Body of pancreas (tissue), 4 donors: ENCODE measurements around the gene TFAP2A. TPM values are rescaled to one million over a fixed set of nuclear protein-coding genes. Genes with fewer than 3 reads are reported as not detected.

Experiments
- ATAC-seq: fragments of 150-250 bp; one replicate; pipeline ENCODE4 v1.9.1; 2016
- DNase-seq, 4 donors: peaks; one replicate each; pipeline ENCODE4 v3.0.0-alpha.2; 2019
- H3K27ac ChIP-seq, 4 donors: fragments of 200-600 bp; sonication (generic); 1 replicate in 3 of 4; 2 replicates in 1 of 4; pipeline versions ENCODE4 v1.5.1 to v1.6.1; 2016 to 2019; ENCODE audit warnings: mild to moderate bottlenecking in 1 of 4, mixed read lengths in 1 of 4, moderate library complexity in 1 of 4
- H3K27me3 ChIP-seq, 2 donors: fragments of 200-600 bp; sonication (generic); one replicate each; pipeline ENCODE4 v1.6.0; 2016; ENCODE audit warnings: mild to moderate bottlenecking in 1 of 2
- H3K36me3 ChIP-seq, 2 donors: fragments of 200-600 bp; sonication (generic); replicated peaks in 1 of 2; 2 replicates each; pipeline ENCODE4 v1.5.1; 2016; ENCODE audit warnings: low read depth in 2 of 2; ENCODE audit not compliant: insufficient read depth in 1 of 2
- H3K4me1 ChIP-seq: fragments of 200-600 bp; sonication (generic); one replicate; pipeline ENCODE4 v1.6.0; 2016
- H3K4me3 ChIP-seq, 2 donors: fragments of 200-600 bp; sonication (generic); 1 replicate in 1 of 2; 2 replicates in 1 of 2; pipeline ENCODE4 v1.5.1; 2016 to 2019
- H3K9me3 ChIP-seq, 3 donors: fragments of 200-600 bp; sonication (generic); 1 replicate in 2 of 3; 2 replicates in 1 of 3; pipeline ENCODE4 v1.5.1; 2016
- CTCF ChIP-seq, 7 experiments: fragments of 450-650 bp in 4 of 7; fragments of 200-600 bp in 3 of 7; sonication (generic) in 3 of 7; IDR thresholded peaks; one replicate each; pipeline ENCODE4 v1.5.1; 2016 to 2019; ENCODE audit warnings: antibody characterized with exemption in 7 of 7
- POLR2A ChIP-seq, 3 donors: fragments of 450-650 bp; IDR thresholded peaks; one replicate each; pipeline ENCODE4 v1.6.1; 2016; ENCODE audit warnings: antibody characterized with exemption in 3 of 3, mild to moderate bottlenecking in 2 of 3
- WGBS, 2 donors: methylation state at CpG; one replicate each; pipeline ENCODE4 v1.1.5; 2017; 5-methylcytosine and 5-hydroxymethylcytosine counted together
- intact Hi-C: fragments of 100-400 bp; cut with DNase I; formaldehyde crosslinking; loops from one replicate; pipeline ENCODE4 v1.15.1; 2023
- total RNA-seq, 2 donors: library from RNA; depleted of rRNA; stranded (reverse); fragments of >200 nt; gene quantifications; one replicate each; pipeline ENCODE4 v1.1.0, GENCODE V29; 2016

Gene TFAP2A
- total RNA-seq, 2 donors from 2014 or later = not detected

DNA sequence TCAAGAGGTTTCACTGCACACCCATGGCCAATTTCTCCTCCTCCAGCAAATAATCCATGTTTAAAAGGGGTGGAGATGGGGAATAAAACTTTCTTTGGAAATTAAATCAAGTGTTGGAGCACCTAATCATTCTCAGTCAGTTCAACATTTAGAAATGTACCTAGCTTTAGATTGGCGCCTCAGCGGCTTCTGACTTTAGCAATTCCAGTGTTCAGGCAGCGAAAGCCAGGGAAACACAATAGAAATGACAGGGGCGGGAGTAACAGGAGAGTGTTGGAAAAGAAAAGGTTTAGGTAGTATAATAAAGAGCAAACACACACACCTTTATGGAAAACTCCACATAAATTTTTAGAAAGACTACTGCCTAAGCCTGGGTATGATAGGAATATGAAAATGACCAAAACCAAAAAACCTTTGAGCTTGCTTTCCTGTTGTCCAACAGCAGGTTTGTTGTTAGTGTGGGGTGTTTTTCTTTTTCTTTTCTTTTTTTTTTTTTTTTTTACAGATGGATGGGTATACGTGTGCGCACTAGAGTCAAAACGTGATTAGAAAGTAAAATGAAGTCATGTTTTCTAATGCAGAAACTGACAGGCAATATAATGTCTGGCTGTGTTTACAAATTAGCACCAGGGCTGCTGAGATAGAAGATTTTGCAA lies 7.7 kb downstream of the TFAP2A start:
- ATAC-seq (no peak), DNase-seq (no peak)
- peaks cover 0 to 25% of the 10 kb centered on the region in 2 donors for H3K27me3 ChIP-seq
- no peak overlapping the region for H3K27ac ChIP-seq
- 8 to 14% methylated on average over 7 of the region's 7 CpGs for WGBS, 2 donors
- no peak overlapping the region for H3K4me3 ChIP-seq
- intact Hi-C loops = no loop called here
- peaks cover 0 to 12% (median 0%) of the 10 kb centered on the region in 3 donors for H3K9me3 ChIP-seq
- H3K36me3 ChIP-seq = no peaks in the 10 kb centered on the region
- TF ChIP-seq CTCF (IDR thresholded peaks at IDR 0.05) (no peak), POLR2A (IDR thresholded peaks at IDR 0.05) (no peak)
- H3K4me1 ChIP-seq = peaks cover 22% of the 10 kb centered on the region

- H3K9me3 ChIP-seq = peaks cover 0 to 12% (median 0%) of the 10 kb centered on the region in 3 donors
- no peak overlapping the region for H3K27ac ChIP-seq
- no peak for DNase-seq
- H3K27me3 ChIP-seq = peaks cover 0 to 23% of the 10 kb centered on the region in 2 donors
- no peak for ATAC-seq
- H3K4me1 ChIP-seq = peaks cover 19% of the 10 kb centered on the region
- TF ChIP-seq CTCF (IDR thresholded peaks at IDR 0.05) (no peak), POLR2A (IDR thresholded peaks at IDR 0.05) (no peak)
- no peak overlapping the region for H3K4me3 ChIP-seq
- 9 to 13% methylated on average over 1 of the region's 1 CpG for WGBS, 2 donors
- intact Hi-C loops = no loop called here
- no peaks in the 10 kb centered on the region for H3K36me3 ChIP-seq
Observed at GRCh38 chr6:10406556-10406955, 8.3 kb downstream of the TFAP2A start.

- Histone ChIP-seq H3K4me3 (no peak overlapping the region), H3K36me3 (no peaks in the 10 kb centered on the region), H3K9me3 (peaks cover 0 to 12% (median 0%) of the 10 kb centered on the region in 3 donors), H3K27me3 (peaks cover 0 to 26% of the 10 kb centered on the region in 2 donors), H3K4me1 (peaks cover 13% of the 10 kb centered on the region), H3K27ac (no peak overlapping the region)
- DNase-seq (no peak), ATAC-seq (no peak)
- intact Hi-C loops = no loop called here
- TF ChIP-seq POLR2A (IDR thresholded peaks at IDR 0.05) (no peak), CTCF (IDR thresholded peaks at IDR 0.05) (no peak)
- WGBS, 2 donors = 20 to 24% methylated on average over 3 of the region's 3 CpGs
Observed at GRCh38 chr6:10405513-10405900, 9.4 kb downstream of the TFAP2A start.

DNA sequence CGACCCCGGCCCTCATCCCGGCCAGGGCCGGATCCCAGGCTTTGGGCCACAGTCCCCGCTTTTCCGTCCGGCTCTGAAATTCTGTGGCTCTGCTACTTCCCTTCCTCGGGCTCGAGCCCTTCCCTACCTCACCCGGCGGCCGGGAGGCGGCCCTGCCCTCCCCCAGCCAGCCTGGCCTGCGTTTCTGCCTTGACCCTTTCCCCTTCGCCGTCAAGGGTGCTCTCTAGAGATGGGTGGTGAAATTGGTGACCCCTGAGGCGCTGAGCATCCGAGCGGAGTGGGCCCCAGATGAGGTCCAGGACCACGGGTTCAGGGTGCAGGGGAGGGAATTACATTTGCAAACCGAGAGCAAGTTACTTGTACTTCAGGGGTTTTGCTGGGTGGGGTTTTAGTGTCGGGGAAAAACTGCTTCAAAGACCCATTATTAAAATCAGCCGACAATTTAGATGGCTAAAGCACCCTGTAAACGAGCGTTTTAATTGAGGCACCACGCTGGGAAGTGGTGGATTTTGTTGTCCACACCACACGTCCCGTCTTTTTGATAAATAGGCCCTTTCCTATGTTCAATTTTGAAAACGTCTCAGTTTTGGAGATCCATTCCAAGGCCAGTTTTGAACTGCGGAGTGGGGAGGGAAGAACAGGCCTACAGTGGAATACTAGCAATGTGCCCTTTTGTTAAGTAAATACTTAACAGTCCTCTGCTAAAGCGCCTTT lies 9.9 kb downstream of the TFAP2A start:
- H3K9me3 ChIP-seq = peaks cover 0 to 8% (median 0%) of the 10 kb centered on the region in 3 donors
- H3K27ac ChIP-seq = peak overlapping the region in 2 of 4 donors; percentile 40 to 64
- peaks cover 0 to 27% of the 10 kb centered on the region in 2 donors for H3K27me3 ChIP-seq
- H3K4me3 ChIP-seq = peak overlapping the region in 1 of 2 donors; percentile 13
- no peak for TF ChIP-seq CTCF (IDR thresholded peaks at IDR 0.05)
- no peak for TF ChIP-seq POLR2A (IDR thresholded peaks at IDR 0.05)
- no peaks in the 10 kb centered on the region for H3K36me3 ChIP-seq
- 20 to 31% methylated on average over 27 to 31 of the region's 31 CpGs for WGBS, 2 donors
- intact Hi-C loops = no loop called here
- H3K4me1 ChIP-seq = peaks cover 13% of the 10 kb centered on the region
- no peak for ATAC-seq
- DNase-seq = no peak
